HEK293 (cell line): ENCODE measurements around the gene GGA1.
A peak's percentile ranks its signal among the peaks of the same experiment; 100 is the strongest.

Experiments
- CTCF ChIA-PET: fragments of 350-600 bp; formaldehyde crosslinking; extraction: SDS; loops from one replicate; lab custom pipeline; 2021; ENCODE audit warnings: antibody characterized with exemption; lab: Yijun Ruan, JAX
- POLR2A ChIA-PET: fragments of 300-600 bp; formaldehyde crosslinking; extraction: SDS; loops from one replicate; lab custom pipeline; 2020; ENCODE audit warnings: antibody characterized with exemption, inconsistent platforms; lab: Yijun Ruan, JAX
- H3K27ac ChIP-seq: fragments of 200-500 bp; sonication (Bioruptor generic); 2 replicates; pipeline ENCODE4 v1.5.1; 2014; ENCODE audit warnings: low read depth, low read length, control low read depth, inconsistent platforms; ENCODE audit errors: extremely low read depth
- H3K36me3 ChIP-seq, 2 experiments: fragments of 200-500 bp in 1 of 2; sonication (Bioruptor generic) in 1 of 2; 1 replicate in 1 of 2; 2 replicates in 1 of 2; pipeline ENCODE4 v1.5.1; 2014 to 2017; ENCODE audit warnings: inconsistent platforms in 2 of 2, low read length in 2 of 2; ENCODE audit not compliant: control insufficient read depth in 2 of 2, insufficient read depth in 1 of 2
- H3K4me1 ChIP-seq: fragments of 200-500 bp; sonication (Bioruptor generic); 2 replicates; pipeline ENCODE4 v1.5.1; 2014; ENCODE audit warnings: mild to moderate bottlenecking, low read length, inconsistent platforms; ENCODE audit not compliant: control insufficient read depth, insufficient read depth
- H3K4me3 ChIP-seq: 2 replicates; pipeline ENCODE4 v1.5.1; 2011; ENCODE audit warnings: low read depth, mild to moderate bottlenecking, control low read depth, low read length, moderate library complexity
- H3K9me3 ChIP-seq: fragments of 200-500 bp; sonication (Bioruptor generic); 2 replicates; pipeline ENCODE4 v1.5.1; 2014; ENCODE audit warnings: low read depth, low read length, inconsistent platforms; ENCODE audit not compliant: control insufficient read depth, insufficient read depth
- CTCF ChIP-seq: fragments of 450-650 bp; formaldehyde crosslinking; IDR thresholded peaks from 2 replicates; pipeline ENCODE4 v1.5.1; 2016; ENCODE audit warnings: missing biosample characterization, missing genetic modification characterization
- GLI4 ChIP-seq: fragments of 450-650 bp; formaldehyde crosslinking; IDR thresholded peaks from 2 replicates; pipeline ENCODE4 v1.5.1; 2016; ENCODE audit warnings: missing biosample characterization, missing genetic modification characterization
- MYNN ChIP-seq: fragments of 450-650 bp; formaldehyde crosslinking; IDR thresholded peaks from 2 replicates; pipeline ENCODE4 v1.5.1; 2016; ENCODE audit warnings: missing biosample characterization, missing genetic modification characterization, borderline replicate concordance
- PRDM2 ChIP-seq: fragments of 450-650 bp; formaldehyde crosslinking; IDR thresholded peaks from 2 replicates; pipeline ENCODE4 v1.5.1; 2016; ENCODE audit warnings: missing biosample characterization, missing genetic modification characterization, borderline replicate concordance
- PRDM4 ChIP-seq: fragments of 450-650 bp; formaldehyde crosslinking; IDR thresholded peaks from 2 replicates; pipeline ENCODE4 v1.5.1; 2017; ENCODE audit warnings: missing biosample characterization, missing genetic modification characterization
- ZNF335 ChIP-seq: fragments of 450-650 bp; formaldehyde crosslinking; conservative IDR thresholded peaks from 2 replicates; pipeline ENCODE4 v1.5.1; 2016; ENCODE audit warnings: missing biosample characterization, missing genetic modification characterization
- ZNF513 ChIP-seq: fragments of 450-650 bp; IDR thresholded peaks from 2 replicates; pipeline ENCODE4 v1.5.1; 2018; ENCODE audit warnings: missing biosample characterization, missing genetic modification characterization
- ZNF670 ChIP-seq: fragments of 450-650 bp; formaldehyde crosslinking; IDR thresholded peaks from 2 replicates; pipeline ENCODE4 v1.5.1; 2016; ENCODE audit warnings: missing biosample characterization, missing genetic modification characterization, low read depth

GGA1 gene

DNA sequence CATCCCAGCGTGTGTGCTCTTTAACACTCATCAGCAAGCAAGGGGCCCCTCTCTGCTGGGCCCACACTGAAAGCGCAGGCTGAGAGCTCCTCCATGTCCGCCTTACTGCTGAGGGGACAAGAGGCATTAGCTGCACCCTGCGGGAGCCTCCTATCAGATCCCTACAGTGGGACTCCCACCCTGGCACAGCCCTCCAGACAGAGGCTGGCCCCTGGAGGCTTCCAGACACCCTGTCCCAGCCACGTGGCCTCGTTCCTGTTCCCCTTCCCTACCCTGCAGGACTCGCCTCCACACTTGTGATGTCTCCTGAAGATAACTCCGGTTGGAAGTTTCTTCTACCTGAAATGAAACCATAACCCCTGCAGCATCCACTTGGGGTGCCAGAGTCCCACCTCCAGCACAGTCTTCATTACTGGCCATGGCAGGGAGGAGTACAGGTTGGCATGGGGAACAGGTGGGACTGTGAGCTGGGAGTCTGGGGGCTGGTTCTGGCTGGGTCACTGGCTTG is 25.8 kb downstream of the GGA1 start (continued):
- no peak for TF ChIP-seq ZNF513
- TF ChIP-seq MYNN (tag by site-specific recombination) = no peak
- TF ChIP-seq CTCF = peak; percentile 23; the same call in 1 of the 2 replicates
- no peak for TF ChIP-seq GLI4 (tag by site-specific recombination)

- no peak overlapping the region for H3K27ac ChIP-seq
- peaks cover 18% of the 10 kb centered on the region for H3K4me1 ChIP-seq
- no peak overlapping the region for H3K4me3 ChIP-seq
- ChIA-PET POLR2A (interaction anchor here (2.1 to 11.0 kb wide), 2 partner anchors 8 to 24 kb away, joined by 7 to 80 read pairs; partner anchors contain the start of gene PDXP), CTCF (interaction anchor here (0.6 to 17.0 kb wide), 6 partner anchors 8 to 46 kb away, joined by 3 to 353 read pairs (median 4); partner anchors contain the start of genes LGALS1 and NOL12)
- TF ChIP-seq ZNF670 (tag by site-specific recombination) (no peak), PRDM2 (tag by site-specific recombination) (no peak), ZNF335 (no peak), PRDM4 (tag by site-specific recombination) (no peak)
- H3K36me3 ChIP-seq = peaks cover 0 to 28% of the 10 kb centered on the region in 2 experiments; a peak in 1 of 3 replicates
- no peaks in the 10 kb centered on the region for H3K9me3 ChIP-seq
Measured at GRCh38 chr22:37635157-37635556, 26.5 kb downstream of the GGA1 start.
